Osteoblast (primary cell): ENCODE measurements around the gene MEX3A. TPM values are rescaled to one million over a fixed set of nuclear protein-coding genes. Genes with fewer than 3 reads are reported as not detected.
"Not testable (repeated sequence)": the region's sequence is repeated elsewhere in the genome, so short reads cannot be mapped to it uniquely, and the experiment has no call there.

Experiments
- DNase-seq: peaks from one replicate; pipeline ENCODE4 v3.0.0; 2011; ENCODE audit warnings: low spot score, mixed read lengths; ENCODE audit not compliant: insufficient read length; ENCODE audit errors: missing footprints
- H2AFZ ChIP-seq: 2 replicates; pipeline ENCODE4 v1.6.0; 2011; ENCODE audit warnings: mild to moderate bottlenecking, low read length
- H3K27ac ChIP-seq: 2 replicates; pipeline ENCODE4 v1.5.1; 2011; ENCODE audit warnings: mild to moderate bottlenecking, low read depth, low read length, moderate library complexity
- H3K27me3 ChIP-seq: 2 replicates; pipeline ENCODE4 v1.6.0; 2012; ENCODE audit warnings: mild to moderate bottlenecking, control low read depth, inconsistent platforms, low read length, moderate library complexity; ENCODE audit not compliant: insufficient read depth
- H3K36me3 ChIP-seq: 2 replicates; pipeline ENCODE4 v1.5.1; 2011; ENCODE audit warnings: mild to moderate bottlenecking, low read length, control low read depth, moderate library complexity; ENCODE audit not compliant: insufficient read depth
- H3K4me1 ChIP-seq: 2 replicates; pipeline ENCODE4 v1.5.1; 2011; ENCODE audit warnings: mild to moderate bottlenecking, low read length, control low read depth, moderate library complexity; ENCODE audit not compliant: insufficient read depth
- H3K4me2 ChIP-seq: 2 replicates; pipeline ENCODE4 v1.6.0; 2011; ENCODE audit warnings: mild to moderate bottlenecking, low read length; ENCODE audit not compliant: insufficient read depth
- H3K4me3 ChIP-seq: fragments of 200-600 bp; sonication (generic); 3 replicates; pipeline ENCODE4 v1.5.1; 2012; ENCODE audit warnings: mild to moderate bottlenecking, low read length, inconsistent platforms; ENCODE audit not compliant: insufficient read depth
- H3K79me2 ChIP-seq: 2 replicates; pipeline ENCODE4 v1.6.0; 2012; ENCODE audit warnings: mild to moderate bottlenecking, low read length, control low read depth, inconsistent platforms; ENCODE audit not compliant: insufficient read depth
- H3K9me3 ChIP-seq: 2 replicates; pipeline ENCODE4 v1.5.1; 2011; ENCODE audit warnings: low read depth, low read length, control low read depth
- H4K20me1 ChIP-seq: 2 replicates; pipeline ENCODE4 v1.6.0; 2012; ENCODE audit warnings: mild to moderate bottlenecking, low read length, control low read depth; ENCODE audit not compliant: insufficient read depth
- CTCF ChIP-seq: IDR thresholded peaks from 2 replicates; pipeline ENCODE4 v1.5.1; 2011; ENCODE audit warnings: mild to moderate bottlenecking, low read depth, low read length, moderate library complexity; ENCODE audit errors: extremely low read depth
- total RNA-seq: library from RNA; depleted of rRNA; stranded (reverse); fragments of >200 nt; gene quantifications from 2 replicates; pipeline ENCODE4 v1.2.3, GENCODE V29; 2012

The MEX3A gene
- total RNA-seq, 1 donor: 1.1 TPM

GRCh38 chr1:156050376-156050775 is 31.9 kb downstream of the MEX3A start:
- H3K4me1 ChIP-seq: peaks cover 14% of the 10 kb centered on the region
- H3K27me3 ChIP-seq: no peaks in the 10 kb centered on the region
- no peak overlapping the region for H3K4me3 ChIP-seq
- peaks cover 10% of the 10 kb centered on the region for H4K20me1 ChIP-seq
- DNase-seq: peak; percentile 81
- peaks cover 30% of the 10 kb centered on the region for H3K36me3 ChIP-seq
- H3K27ac ChIP-seq: no peak overlapping the region
- H3K4me2 ChIP-seq: no peak overlapping the region
- no peak for TF ChIP-seq CTCF
- peaks cover 26% of the 10 kb centered on the region for H3K79me2 ChIP-seq
- H2AFZ ChIP-seq: no peak overlapping the region
- H3K9me3 ChIP-seq: no peaks in the 10 kb centered on the region

- Histone ChIP-seq H3K36me3 (peaks cover 37% of the 10 kb centered on the region), H3K27me3 (no peaks in the 10 kb centered on the region), H4K20me1 (peaks cover 10% of the 10 kb centered on the region), H3K4me2 (no peak overlapping the region), H3K27ac (no peak overlapping the region), H3K9me3 (no peaks in the 10 kb centered on the region), H3K4me3 (no peak overlapping the region), H3K79me2 (peaks cover 19% of the 10 kb centered on the region), H3K4me1 (peaks cover 5% of the 10 kb centered on the region), H2AFZ (no peak overlapping the region)
- no peak for TF ChIP-seq CTCF
- DNase-seq: peak; percentile 11
Measured at GRCh38 chr1:156048663-156049258, 33.5 kb downstream of the MEX3A start.

- TF ChIP-seq CTCF: no peak
- Histone ChIP-seq H3K4me3 (no peak overlapping the region), H3K79me2 (no peaks in the 10 kb centered on the region), H4K20me1 (peaks cover 3% of the 10 kb centered on the region), H3K9me3 (no peaks in the 10 kb centered on the region), H2AFZ (no peak overlapping the region), H3K27me3 (no peaks in the 10 kb centered on the region), H3K4me2 (no peak overlapping the region), H3K27ac (no peak overlapping the region), H3K4me1 (peaks cover 9% of the 10 kb centered on the region), H3K36me3 (peaks cover 41% of the 10 kb centered on the region)
- DNase-seq: no peak
Measured at GRCh38 chr1:156045076-156045475, 37.2 kb downstream of the MEX3A start.

GRCh38 chr1:156042828-156043227 is 39.4 kb downstream of the MEX3A start:
- no peaks in the 10 kb centered on the region for H3K27me3 ChIP-seq
- H3K4me3 ChIP-seq: no peak overlapping the region
- peaks cover 26% of the 10 kb centered on the region for H3K36me3 ChIP-seq
- no peak overlapping the region for H3K27ac ChIP-seq
- H3K4me2 ChIP-seq: no peak overlapping the region
- peaks cover 3% of the 10 kb centered on the region for H4K20me1 ChIP-seq
- H3K9me3 ChIP-seq: no peaks in the 10 kb centered on the region
- no peaks in the 10 kb centered on the region for H3K79me2 ChIP-seq
- peak; percentile 71 for DNase-seq
- no peak overlapping the region for H2AFZ ChIP-seq
- no peak for TF ChIP-seq CTCF
- H3K4me1 ChIP-seq: peaks cover 9% of the 10 kb centered on the region

GRCh38 chr1:156034991-156035390 is 47.3 kb downstream of the MEX3A start:
- not testable (repeated sequence) for DNase-seq, H3K27me3 ChIP-seq, H3K9me3 ChIP-seq, H3K4me2 ChIP-seq, H3K79me2 ChIP-seq, H3K4me1 ChIP-seq, H4K20me1 ChIP-seq, H2AFZ ChIP-seq, H3K4me3 ChIP-seq, H3K27ac ChIP-seq
- H3K36me3 ChIP-seq: peaks cover 13% of the 10 kb centered on the region
